ENCODE results near the gene C4BPA.

- no peak for TF ChIP-seq POLR2A (IDR thresholded peaks at IDR 0.05)
- no peak for TF ChIP-seq EP300 (IDR thresholded peaks at IDR 0.05)
- TF ChIP-seq POLR2AphosphoS5 (IDR thresholded peaks at IDR 0.05): no peak
- TF ChIP-seq CTCF (IDR thresholded peaks at IDR 0.05): no peak
Observed at GRCh38 chr1:207091200-207091908, 12.7 kb upstream of the C4BPA start.
